Kidney glomerular epithelial cell (primary cell): ENCODE results near the gene DECR2.

ENCODE experiments used
- DNase-seq: peaks from one replicate; lab custom pipeline; 2025; lab: John Stamatoyannopoulos, UW

DECR2 gene

GRCh38 chr16:379183-379960, 22.3 kb upstream of the DECR2 start:
- no peak for DNase-seq

- no peak for DNase-seq
Observed at GRCh38 chr16:379961-380761, 21.5 kb upstream of the DECR2 start.

GRCh38 chr16:380762-381011, 21.0 kb upstream of the DECR2 start:
- no peak for DNase-seq

DNA sequence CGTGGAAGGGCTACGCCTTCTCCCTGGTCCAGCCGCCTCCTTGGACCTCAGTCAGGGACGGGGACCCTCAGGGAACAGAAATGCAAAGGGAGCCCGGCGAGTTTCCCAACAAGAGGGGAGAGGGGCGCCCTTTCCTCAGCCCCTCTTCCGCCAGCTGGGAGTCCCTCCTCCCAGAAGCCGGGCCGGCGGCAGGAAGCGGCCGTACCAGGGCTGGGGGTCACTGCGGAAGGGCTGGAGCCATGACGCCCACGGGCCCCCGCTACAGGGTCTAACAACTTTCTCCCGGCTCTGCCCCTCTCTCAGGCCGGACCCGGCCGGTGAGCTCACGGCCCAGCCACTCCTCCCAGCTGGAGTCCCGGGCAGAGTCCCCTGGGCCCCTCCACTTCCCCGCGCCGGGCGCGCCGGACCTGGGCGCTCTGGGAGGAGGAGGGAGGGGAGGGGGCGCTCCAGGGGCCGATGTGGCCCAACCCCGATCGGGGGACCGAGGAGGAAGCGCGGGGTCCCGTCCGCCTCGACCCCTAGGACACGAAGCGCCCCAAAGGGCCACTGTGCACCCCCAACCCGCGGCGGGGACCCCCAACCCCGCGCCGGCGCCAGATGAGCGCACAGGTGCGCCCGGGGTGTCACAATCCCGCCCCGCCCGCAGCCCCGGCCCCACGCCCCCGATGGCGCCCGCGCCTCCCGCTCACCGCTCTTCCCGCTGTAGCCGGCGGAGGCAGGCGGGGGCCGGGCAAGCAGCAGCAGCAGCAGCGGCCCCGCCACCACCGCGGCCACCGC, 20.5 kb upstream of the DECR2 start:
- DNase-seq: no peak

- peak; percentile 9 for DNase-seq
Observed at GRCh38 chr16:381789-382717, 19.6 kb upstream of the DECR2 start, which contains the start of gene PGAP6. PGAP6 (minus strand) TSS chr16:381978; CDS start chr16:381821, 157 bp downstream.

GRCh38 chr16:383326-384051, 18.2 kb upstream of the DECR2 start:
- no peak for DNase-seq

DNA sequence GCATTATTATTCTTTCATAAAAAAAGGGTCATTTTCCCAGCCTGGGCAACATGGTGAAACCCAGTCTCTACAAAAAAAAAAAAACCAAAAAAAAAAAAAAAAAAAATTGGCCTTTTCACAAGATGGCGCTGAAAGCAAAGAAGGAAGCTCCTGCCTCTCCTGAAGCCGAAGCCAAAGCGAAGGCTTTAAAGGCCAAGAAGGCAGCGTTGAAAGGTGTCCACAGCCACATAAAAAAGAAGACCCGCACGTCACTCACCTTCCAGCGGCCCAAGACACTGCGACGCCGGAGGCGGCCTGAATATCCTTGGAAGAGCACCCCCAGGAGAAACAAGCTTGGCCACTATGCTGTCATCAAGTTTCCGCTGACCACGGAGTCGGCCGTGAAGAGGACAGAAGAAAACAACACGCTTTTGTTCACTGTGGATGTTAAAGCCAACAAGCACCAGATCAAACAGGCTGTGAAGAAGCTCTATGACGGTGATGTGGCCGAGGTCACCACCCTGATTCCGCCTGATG, 15.0 kb upstream of the DECR2 start:
- DNase-seq: no peak

GRCh38 chr16:387761-388666, 13.7 kb upstream of the DECR2 start:
- peak; percentile 5 for DNase-seq

GRCh38 chr16:389352-389751, 12.3 kb upstream of the DECR2 start:
- DNase-seq: no peak

GRCh38 chr16:391885-392335, 9.8 kb upstream of the DECR2 start:
- peak; percentile 60 for DNase-seq

DNA sequence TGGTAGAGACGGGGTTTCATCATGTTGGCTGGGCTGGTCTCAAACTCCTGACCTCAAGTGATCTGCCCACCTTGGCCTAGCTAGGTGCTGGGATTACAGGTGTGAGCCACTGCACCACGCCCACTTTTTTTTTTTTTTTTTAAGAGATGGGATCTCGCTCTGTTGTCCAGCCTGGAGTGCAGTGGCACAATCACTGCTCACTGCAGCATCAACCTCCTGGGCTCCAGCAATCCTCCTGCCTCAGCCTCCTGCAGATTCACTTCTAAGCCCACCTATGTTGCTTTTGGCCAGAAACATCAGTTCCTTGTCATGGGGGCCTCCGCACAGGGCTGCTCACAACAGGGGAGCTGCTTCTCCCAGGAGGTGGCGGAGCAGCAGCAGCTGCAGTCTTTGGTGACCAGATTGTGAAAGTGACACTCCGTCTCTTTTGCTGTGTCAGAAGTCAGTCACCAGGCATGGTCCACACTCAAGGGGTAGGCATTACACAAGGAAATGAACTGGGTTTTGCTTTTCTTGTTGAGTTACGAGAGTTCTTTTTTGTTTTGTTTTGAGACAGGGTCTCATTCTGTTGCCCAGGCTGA, 9.1 kb upstream of the DECR2 start:
- no peak for DNase-seq

DNA sequence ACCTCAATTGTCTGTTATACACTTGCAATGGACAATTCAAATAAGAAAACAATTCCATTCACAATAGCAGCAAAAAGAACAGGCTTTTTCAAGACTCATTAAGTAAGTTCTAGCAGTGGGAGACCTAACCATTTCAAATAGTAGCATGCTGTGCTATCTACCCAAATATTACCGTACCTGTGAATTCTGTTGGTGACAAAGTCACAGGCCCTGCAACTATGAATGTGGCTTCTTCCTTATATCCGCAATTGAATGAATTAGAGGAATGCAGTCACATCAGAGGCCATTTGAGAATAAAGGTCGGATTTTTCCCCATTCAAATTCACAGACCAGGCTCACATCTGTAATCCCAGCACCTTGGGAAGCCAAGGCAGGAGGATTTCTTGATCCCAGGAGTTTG, 5.5 kb upstream of the DECR2 start:
- DNase-seq: no peak

GRCh38 chr16:396605-397004, 5.1 kb upstream of the DECR2 start:
- DNase-seq: no peak

GRCh38 chr16:397135-397661, 4.5 kb upstream of the DECR2 start, which contains the start of gene NME4:
NME4 (plus strand) TSS chr16:397199; CDS start chr16:397223, 24 bp downstream.
- DNase-seq: no peak

- no peak for DNase-seq
Observed at GRCh38 chr16:397736-398332, 3.9 kb upstream of the DECR2 start.

- no peak for DNase-seq
Observed at GRCh38 chr16:398561-399339, 2.9 kb upstream of the DECR2 start.

GRCh38 chr16:399340-400019, 2.2 kb upstream of the DECR2 start:
- DNase-seq: no peak
